ENCODE data around the gene MCM7. TPM values are rescaled to one million over a fixed set of nuclear protein-coding genes. Genes with fewer than 3 reads are reported as not detected.

The MCM7 gene
- polyA plus RNA-seq, 3 donors, result 6.9 to 61.1 (median 8.8) TPM

- Mint-ChIP-seq H3K27me3 (ENCODE audit: low read depth in 3 of 3) (no peaks in the 10 kb centered on the region), H3K4me1 (peaks cover 14% of the 10 kb centered on the region), H3K9me3 (no peaks in the 10 kb centered on the region), H3K4me3 (no peak overlapping the region), H3K27ac (peak overlapping the region in 1 of 7 donors; percentile 77), H3K36me3 (peaks cover 88 to 92% of the 10 kb centered on the region in 2 donors)
- no peak for DNase-seq
- Histone ChIP-seq H4K20me1 (ENCODE audit: insufficient read depth, low read length) (no peaks in the 10 kb centered on the region), H3K4me3 (replicated peaks in 1 of 3; ENCODE audit: low read depth in 2 of 3, low read length in 3 of 3) (no peak overlapping the region), H3K27ac (ENCODE audit: low read depth in 1 of 2, low read length in 2 of 2) (no peak overlapping the region), H3K9me3 (replicated peaks in 1 of 2; ENCODE audit: control insufficient read depth in 1 of 2, insufficient read depth in 1 of 2, low read length in 2 of 2) (no peaks in the 10 kb centered on the region), H3K79me2 (ENCODE audit: insufficient read depth, low read length) (peaks cover 37% of the 10 kb centered on the region), H2AFZ (ENCODE audit: insufficient read depth, low read depth, low read length, poor library complexity, severe bottlenecking) (no peak overlapping the region), H3K27me3 (ENCODE audit: control insufficient read depth in 2 of 2, insufficient read depth in 2 of 2, low read length in 2 of 2) (no peaks in the 10 kb centered on the region), H3K4me2 (replicated peaks; ENCODE audit: extremely low read depth, low read length, poor library complexity, severe bottlenecking) (no peak overlapping the region), H3K36me3 (replicated peaks in 1 of 2; ENCODE audit: control insufficient read depth in 1 of 2, insufficient read depth in 2 of 2, low read length in 2 of 2) (peaks cover 87 to 92% of the 10 kb centered on the region in 2 donors), H3K4me1 (ENCODE audit: control insufficient read depth in 1 of 2, insufficient read depth in 2 of 2, low read length in 2 of 2) (peaks cover 9 to 10% of the 10 kb centered on the region in 2 donors), H3K9ac (ENCODE audit: insufficient read depth, low read length, poor library complexity, severe bottlenecking) (no peak overlapping the region)
- 100% methylated on average over 2 of the region's 9 CpGs for WGBS (ENCODE audit: insufficient coverage)
- intact Hi-C loops (cut with micrococcal nuclease), result no loop called here
- no peak for TF ChIP-seq CTCF (IDR thresholded peaks at IDR 0.05)
Observed at GRCh38 chr7:100095289-100095688, 5.9 kb downstream of the MCM7 start.

- H3K27ac Mint-ChIP-seq, result peak overlapping the region in 3 of 7 donors; percentile 43 to 82 (median 77)
- Histone ChIP-seq H2AFZ (ENCODE audit: insufficient read depth, low read depth, low read length, poor library complexity, severe bottlenecking) (no peak overlapping the region), H3K27ac (ENCODE audit: low read depth in 1 of 2, low read length in 2 of 2) (no peak overlapping the region), H3K9me3 (replicated peaks in 1 of 2; ENCODE audit: control insufficient read depth in 1 of 2, insufficient read depth in 1 of 2, low read length in 2 of 2) (no peaks in the 10 kb centered on the region), H3K9ac (ENCODE audit: insufficient read depth, low read length, poor library complexity, severe bottlenecking) (no peak overlapping the region), H3K79me2 (ENCODE audit: insufficient read depth, low read length) (peaks cover 34% of the 10 kb centered on the region), H3K27me3 (ENCODE audit: control insufficient read depth in 2 of 2, insufficient read depth in 2 of 2, low read length in 2 of 2) (no peaks in the 10 kb centered on the region), H3K4me2 (replicated peaks; ENCODE audit: extremely low read depth, low read length, poor library complexity, severe bottlenecking) (no peak overlapping the region), H4K20me1 (ENCODE audit: insufficient read depth, low read length) (no peaks in the 10 kb centered on the region), H3K4me3 (replicated peaks in 1 of 3; ENCODE audit: low read depth in 2 of 3, low read length in 3 of 3) (no peak overlapping the region), H3K36me3 (replicated peaks in 1 of 2; ENCODE audit: control insufficient read depth in 1 of 2, insufficient read depth in 2 of 2, low read length in 2 of 2) (peaks cover 84 to 89% of the 10 kb centered on the region in 2 donors), H3K4me1 (ENCODE audit: control insufficient read depth in 1 of 2, insufficient read depth in 2 of 2, low read length in 2 of 2) (peaks cover 7 to 8% of the 10 kb centered on the region in 2 donors)
- no peak overlapping the region for H3K4me3 Mint-ChIP-seq
- no peaks in the 10 kb centered on the region for H3K9me3 Mint-ChIP-seq
- H3K27me3 Mint-ChIP-seq (ENCODE audit: low read depth in 3 of 3), result no peaks in the 10 kb centered on the region
- peaks cover 83 to 88% of the 10 kb centered on the region in 2 donors for H3K36me3 Mint-ChIP-seq
- no peak for DNase-seq
- intact Hi-C loops (cut with micrococcal nuclease), result no loop called here
- H3K4me1 Mint-ChIP-seq, result peaks cover 12% of the 10 kb centered on the region
- WGBS (ENCODE audit: insufficient coverage), result 96% methylated on average over 11 of the region's 16 CpGs
- TF ChIP-seq CTCF (IDR thresholded peaks at IDR 0.05), result no peak
Observed at GRCh38 chr7:100093925-100094486, 7.2 kb downstream of the MCM7 start.
